Right lung (tissue), 5 donors: ENCODE results near the gene TMEM184B. TPM values are rescaled to one million over a fixed set of nuclear protein-coding genes. Genes with fewer than 3 reads are reported as not detected.
A peak's percentile ranks its signal among the peaks of the same experiment; 100 is the strongest.

Experiments used
- DNase-seq, 2 donors: peaks; one replicate each; pipeline ENCODE4 v3.0.0-alpha.2; 2013
- polyA plus RNA-seq, 5 donors: library from polyadenylated mRNA; unstranded; fragments of 120-200 nt; gene quantifications; one replicate each; pipeline versions ENCODE4 v1.2.1 to v1.2.3, GENCODE V29; 2013; ENCODE audit warnings: inconsistent platforms in 1 of 5, low replicate concordance in 1 of 5; ENCODE audit not compliant: insufficient read length in 5 of 5, insufficient read depth in 1 of 5

The TMEM184B gene
- polyA plus RNA-seq, 5 donors = 32.6 to 47.1 (median 38.9) TPM

DNA sequence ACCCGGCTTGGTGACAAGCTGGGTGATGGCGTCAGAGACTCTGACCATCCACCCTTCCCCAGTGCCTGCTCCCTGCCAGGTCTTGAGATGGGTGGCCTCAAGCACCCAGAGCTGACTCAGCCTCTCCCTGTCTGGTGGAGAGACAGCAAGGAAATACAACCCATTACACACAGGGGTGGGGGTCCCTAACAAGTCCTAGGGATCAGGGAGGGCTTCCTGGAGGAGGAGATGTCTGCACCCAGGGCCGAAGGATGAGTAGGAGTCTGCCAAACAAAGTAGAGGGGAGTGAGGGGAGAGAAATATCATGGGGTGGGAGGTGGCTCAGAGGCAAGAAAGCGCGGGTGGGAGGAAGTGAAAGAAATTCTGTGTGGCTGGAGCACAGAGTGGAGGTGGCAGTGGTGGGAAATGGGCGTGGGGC is 64.2 kb downstream of the TMEM184B start:
- DNase-seq = no peak

DNA sequence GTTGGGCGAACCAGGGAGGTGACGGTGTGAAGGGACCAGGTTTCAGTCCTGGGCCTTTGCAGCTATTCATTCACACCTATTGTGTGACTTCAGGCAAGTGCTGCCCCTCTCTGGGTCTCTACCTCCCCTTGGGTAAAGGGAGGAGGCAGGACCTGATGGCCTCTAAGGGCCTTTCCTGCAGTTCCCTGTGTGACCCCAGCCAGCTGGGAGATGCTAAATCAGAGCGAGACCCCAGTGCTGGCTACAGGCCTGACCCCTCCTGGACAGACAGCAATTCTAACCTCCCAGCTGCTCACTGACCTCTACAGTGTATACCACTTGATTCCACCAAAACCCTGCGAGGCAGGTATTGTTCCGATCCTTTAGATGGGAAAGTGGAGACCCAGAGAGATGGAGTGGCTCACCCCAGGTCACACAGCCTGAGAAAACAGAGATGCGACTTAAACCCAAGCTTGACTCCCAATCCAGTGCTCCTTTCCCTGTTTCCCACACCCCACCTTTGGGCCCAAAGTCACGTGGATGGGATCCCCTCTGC is 64.8 kb downstream of the TMEM184B start:
- no peak for DNase-seq

DNA sequence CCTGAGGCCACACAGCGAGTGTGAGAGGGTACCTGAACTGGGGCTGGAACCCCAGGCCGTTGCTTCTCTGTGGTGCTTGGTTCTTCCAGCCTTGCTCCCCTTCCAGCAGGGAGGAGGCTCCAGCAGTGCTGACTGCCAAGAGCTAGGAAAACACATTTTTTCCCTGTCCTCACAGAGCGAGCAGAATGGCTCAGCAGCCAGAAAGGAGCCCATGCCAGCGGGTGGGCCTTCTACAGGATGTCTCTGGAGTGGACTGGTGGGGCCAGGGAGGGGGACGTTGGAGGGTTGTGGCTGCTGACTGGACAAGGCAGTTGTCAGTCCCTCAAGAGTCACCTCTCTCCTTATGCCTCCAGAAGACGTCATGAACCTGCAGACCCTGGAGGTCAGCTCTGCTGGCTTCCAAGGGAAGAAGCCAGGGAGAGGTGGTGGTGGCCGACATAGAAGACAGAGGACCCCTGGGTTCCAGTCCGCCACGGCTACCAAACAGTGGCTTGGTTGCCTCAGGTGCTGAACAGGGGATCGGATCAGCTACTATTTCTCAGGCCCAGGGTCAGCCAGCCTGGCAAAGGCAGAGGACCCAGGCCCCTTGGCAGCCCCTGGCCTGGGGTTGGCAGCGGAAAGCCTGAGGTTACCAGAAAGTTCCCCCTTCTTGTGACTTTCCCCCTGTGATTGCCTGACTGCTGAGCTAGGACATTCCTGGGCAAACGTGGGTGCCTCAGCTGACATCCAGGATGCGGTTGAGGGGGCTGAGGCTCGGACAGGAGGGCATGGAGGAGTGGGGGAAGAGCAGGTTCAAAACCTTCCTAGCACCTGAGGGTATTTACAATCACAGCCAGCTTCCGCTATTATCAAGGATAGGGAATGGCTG is 67.3 kb downstream of the TMEM184B start:
- DNase-seq = peak; percentile 91 to 94

DNA sequence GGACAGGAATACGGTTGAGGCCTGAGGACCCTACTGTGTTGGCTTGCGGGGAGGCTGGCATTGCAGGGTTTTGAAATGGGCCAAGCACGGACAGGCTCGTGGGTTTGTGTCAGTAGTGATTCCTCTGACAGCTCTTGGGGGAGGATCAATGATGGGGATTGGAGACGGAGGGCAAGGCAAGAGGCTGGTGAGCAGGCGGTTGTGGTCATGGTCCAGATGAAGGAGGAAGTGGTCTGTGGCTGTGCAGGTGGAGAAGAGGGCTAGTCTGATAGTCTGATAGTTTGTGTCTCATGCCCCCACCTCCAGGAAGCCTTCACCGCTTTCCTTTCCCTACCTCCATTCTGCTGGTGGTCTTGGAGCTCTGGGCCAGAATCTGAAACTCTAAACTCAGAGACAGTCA is 68.0 kb downstream of the TMEM184B start:
- no peak for DNase-seq

DNA sequence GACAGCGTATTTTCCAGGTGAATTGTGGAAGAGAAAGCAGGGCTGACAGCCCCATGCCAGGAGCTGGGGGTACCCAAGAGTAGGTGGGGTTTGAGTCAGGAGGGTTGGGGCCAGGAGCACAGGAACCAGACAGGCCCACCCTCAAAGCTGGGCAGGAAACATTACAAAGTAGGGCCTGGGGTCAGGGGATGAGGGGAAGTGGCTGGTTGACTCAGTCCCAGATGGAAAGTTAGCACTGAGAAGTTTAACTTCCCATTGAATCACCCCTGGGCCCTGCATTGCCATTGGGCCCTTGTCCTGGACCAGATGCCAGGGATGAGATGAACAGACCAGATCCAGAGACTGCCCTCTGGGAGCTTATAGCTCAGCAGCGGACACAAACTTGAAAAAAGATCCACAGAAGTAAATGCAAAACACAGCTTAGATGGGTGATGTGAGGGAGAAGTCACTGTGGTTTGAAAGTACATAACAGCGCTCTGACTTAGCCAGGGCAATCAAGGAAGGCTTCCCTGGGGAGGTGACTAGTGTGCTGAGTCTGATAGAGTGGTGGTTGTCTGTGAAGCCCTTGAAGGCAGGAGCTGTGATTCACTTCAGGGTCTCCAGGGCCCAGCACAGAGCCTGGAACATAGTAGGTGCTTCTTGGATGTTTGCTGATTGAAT is 68.8 kb downstream of the TMEM184B start:
- DNase-seq = no peak

DNA sequence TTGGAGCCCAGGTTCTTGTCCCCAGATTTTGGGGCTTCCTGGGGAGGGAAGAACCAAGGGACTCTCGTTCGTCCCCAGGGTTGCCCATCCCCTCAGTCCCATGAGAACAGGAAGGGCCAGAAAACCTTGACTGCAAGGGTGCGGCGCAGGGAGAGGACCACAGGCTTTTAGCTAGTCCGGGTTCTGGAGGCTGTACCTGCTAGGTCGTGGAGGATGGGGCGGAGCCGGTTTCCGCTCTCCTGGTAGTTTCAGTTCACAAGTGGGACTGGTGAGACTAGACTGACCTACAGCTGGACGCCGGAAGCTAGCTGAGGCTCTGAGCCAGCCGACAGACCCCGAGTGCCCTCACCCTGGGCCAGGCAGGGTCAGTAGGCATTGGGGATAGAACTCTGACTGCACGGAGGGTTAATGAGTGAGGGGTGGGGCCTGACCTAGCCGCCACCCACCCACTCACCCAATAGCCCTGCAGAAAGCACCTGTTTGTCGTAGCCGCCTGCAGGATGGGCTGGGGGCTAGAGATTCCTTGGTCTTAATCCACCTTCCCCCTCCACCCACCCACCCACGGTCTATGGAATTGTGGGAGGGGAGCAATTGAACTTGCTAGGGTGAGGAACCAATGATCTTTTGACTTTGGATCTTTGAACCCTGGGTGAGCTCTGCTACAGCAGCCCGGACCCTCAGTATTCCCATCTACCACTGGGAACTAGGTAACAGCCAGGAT is 69.6 kb downstream of the TMEM184B start:
- DNase-seq = no peak

DNA sequence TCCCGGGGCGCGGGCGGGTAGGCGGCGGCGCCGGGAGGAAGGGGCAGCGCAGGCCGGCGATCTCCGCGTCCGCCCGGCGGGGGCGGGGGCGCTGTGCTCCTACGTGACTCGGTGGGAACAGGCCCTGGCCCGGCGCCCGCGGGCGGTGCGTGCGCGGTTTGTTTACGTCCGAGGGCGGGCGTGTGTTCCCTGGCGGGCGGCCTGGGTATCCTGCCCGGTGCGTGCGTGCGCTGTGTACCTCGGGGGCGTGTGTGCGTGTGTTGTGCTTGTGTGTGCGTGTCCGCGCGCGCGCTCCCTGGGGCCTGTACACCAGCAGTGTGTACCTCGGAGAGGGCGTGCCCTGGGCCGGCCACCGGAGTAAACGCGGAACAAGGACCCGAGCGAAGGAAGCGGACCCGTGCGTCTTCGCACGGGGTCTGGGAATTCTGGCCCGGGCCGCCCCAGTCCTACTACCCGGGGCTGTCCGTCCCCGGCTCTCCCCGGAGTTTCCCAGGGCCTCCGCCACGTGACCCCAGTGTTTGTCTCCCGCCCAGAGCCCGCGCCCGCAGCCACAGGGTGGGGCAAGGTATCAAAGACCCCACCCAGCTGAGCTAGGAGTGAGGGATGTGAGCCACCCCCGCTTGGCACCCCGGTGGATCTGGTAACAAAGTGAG is 70.2 kb downstream of the TMEM184B start:
- peak; percentile 91 to 92 for DNase-seq

DNA sequence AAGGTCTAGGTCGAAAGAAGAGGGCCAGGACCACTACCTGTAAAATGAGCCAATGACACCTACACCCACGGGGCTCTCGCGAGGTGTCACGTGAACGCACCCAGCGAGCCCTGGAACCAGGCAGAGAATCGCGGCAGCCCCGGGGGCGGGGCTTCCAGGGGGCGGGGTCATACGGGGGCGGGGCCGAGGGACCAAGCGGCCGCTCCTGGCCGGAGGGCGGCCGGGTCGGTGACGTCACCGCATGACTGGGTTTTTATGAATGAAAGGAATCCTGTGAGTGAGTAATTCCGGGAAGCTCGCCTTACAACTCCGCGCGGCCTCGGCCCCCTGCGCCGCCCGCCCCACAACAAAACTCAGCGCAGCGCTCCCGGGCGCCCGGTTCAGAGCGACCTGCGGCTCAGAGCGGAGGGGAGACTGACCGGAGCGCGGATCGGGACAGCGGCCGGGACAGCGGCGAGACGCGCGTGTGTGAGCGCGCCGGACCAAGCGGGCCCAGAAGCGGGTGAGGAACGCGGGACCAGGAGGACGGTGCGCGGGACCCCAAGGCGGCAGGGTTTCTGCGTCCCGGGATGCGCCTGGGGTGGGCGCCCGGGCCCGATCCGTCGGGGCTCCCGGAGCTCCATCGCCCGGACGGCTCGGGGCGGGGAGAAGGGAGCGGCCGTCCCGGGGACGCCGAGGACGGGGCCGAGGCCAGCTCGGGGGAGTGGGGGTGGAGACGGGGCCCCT is 70.9 kb downstream of the TMEM184B start, which contains the start of gene MAFF:
Gene MAFF, plus strand, starts transcription at position 284 of the 726 bp plus-strand sequence. CDS start 11,860 bp downstream, outside the sequence.
- peak; percentile 95 for DNase-seq

DNA sequence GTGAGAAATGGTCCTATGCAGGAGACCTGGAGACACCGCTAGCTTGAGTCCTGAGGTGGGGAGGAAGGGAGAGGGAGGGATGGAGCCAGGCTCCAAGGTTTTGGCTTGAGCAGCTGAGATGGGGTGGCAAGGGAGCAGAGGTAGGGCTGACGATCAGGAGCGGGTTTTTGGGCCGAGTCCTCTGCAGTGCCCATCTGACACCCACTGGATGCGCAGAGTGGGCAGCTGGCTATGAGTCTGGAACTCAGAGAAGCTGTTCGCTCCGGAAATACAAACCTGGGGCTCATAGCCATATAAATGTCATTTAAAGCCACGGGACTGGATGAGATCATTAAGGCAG is 71.5 kb downstream of the TMEM184B start:
- DNase-seq = no peak

DNA sequence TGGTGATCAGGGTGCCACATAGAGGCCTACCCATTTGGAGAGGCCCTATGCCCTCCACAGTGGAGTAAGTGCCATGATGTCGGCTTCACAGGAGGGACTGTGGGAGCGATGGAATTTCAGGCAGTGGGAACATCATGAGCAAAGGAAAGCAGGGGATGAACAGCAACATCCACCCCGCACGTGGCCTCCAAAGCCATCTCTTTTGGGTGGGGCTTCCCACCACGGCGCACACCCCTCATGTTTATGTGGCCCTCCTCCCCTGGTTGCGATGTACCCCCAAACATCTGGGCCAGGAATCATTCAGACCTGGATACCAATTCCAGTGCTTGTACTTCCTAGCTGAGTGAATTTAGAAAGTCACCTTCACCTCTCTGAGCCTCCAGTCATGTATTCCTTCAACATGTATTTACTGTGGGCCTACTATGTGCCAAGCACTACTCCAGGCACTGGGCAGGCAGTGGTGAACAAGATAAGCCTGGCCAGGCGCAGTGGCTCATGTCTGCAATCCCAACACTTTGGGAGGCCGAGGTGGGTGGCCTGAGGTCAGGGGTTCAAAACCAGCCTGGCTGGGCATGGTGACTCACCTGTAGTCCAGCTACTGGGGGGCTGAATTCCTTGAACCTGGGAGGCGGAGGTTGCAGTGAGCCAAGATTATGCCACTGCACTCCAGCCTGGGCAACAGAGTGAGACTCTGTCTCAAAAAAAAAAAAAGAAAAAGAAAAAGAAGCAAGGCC is 72.8 kb downstream of the TMEM184B start:
- no peak for DNase-seq

DNA sequence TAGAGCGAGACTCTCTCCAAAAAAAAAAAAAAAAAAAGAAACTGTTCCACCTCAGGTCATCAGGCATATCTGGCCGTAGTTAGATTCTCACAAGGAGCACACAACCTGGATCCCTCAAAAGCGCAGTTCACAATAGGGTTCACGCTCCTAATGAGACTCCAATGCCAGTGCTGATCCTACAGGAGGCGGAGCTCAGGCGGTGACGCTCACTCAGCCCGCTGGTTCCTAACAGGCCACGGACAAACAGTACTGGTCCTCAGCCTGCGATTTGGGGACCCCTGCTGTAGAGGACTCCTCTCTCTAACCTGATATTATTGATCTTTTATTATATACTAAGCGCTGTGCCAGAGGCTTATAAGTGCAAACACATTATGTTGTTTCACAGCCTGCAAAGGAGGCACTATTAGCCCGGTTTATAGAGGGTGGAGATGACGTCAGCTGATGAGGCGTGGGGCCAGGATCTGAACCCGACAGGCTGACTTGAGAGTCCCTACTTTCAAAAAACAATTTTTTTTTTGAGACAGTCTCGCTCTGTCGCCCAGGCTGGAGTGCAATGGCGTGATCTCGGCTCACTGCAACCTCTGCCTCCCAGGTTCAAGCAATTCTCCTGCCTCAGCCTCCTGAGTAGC is 75.9 kb downstream of the TMEM184B start:
- DNase-seq = no peak

DNA sequence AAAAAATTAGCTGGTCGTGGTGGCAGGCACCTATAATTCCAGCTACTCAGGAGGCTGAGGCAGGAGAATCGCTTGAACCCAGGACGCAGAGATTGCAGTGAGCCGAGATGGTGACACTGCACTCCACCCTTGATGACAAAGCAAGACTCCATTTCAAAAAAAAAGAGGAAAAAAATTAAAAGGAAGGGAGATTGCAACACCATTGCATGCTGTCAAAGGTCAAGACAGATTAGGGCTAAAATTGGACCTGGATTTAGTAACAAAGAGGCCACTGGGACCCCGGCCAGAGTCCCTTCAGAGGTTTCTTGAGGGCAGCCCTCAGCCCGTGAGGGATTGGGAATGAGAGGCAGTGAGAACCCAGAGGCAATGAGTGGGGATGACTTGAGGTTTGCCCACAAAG is 79.2 kb downstream of the TMEM184B start:
- DNase-seq = no peak

DNA sequence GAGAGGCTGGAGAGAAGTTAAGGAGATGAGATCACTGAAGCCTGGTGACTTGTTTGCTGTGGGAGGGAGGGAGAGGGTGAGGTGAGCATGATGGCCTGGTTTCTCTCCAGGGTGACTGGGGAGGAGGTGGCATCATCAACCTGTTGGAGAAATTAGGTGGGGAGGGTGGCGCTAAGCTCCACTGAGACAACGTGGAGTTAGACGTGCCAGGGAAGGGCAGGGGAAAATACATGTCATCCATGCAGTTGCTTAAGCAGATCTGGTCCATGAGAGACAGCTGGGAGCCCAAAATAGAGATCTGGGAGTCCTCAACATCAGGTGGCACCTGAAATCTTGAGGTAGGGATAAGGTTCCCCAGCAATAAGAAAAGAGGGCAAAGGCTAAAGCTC is 80.3 kb downstream of the TMEM184B start:
- no peak for DNase-seq

DNA sequence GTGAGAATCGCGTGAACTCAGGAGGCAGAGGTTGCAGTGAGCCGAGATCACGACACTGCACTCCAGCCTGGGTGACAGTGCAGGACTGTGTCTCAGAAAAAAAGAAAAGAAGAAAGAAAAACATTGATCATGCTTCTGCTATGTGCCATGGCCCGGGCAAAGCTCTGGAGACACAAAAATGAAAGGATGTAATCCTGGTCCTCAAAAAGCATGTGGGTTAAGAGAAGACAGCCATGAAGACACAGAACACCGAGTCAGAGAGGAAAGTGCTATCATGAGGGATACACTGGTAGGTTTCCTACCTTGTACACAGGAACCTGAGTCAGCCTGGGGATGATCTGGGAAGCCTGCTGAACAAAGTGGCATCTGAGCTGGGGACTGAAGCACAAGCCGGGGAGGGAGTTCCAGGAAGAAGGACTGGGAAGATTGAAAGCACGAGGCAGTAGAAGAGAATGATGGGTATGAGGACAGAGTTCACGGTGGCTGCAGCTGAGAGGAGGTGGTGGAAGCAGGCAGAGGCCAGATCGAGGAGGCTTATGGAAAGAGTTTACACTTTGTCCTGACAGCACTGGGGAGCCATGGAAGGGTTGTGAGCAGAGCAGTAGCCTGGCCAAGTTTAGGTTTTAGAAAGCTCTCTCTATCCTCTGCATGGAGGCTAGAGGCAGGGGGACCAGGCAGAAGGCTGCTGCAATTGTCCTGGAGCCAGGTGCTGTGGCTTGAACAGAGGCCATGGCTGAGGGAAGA is 80.9 kb downstream of the TMEM184B start:
- DNase-seq = no peak

DNA sequence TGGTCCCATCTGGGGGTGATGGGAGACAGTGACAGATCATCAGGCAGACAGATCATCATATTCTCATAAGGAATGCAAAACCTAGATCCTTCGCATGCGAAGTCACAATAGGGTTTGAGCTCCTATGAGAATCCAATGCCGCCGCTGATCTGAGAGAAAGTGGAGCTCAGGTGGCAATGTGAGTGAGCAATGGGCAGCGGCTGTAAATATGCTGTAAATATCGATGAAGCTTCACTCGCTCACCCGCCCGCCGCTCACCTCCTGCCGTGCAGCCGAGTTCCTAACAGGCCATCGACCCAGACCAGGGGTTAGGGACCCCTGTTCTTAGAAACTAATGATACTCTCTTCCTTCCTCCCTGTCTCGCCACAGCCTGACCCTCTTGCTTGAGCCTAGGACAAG is 81.8 kb downstream of the TMEM184B start:
- no peak for DNase-seq

DNA sequence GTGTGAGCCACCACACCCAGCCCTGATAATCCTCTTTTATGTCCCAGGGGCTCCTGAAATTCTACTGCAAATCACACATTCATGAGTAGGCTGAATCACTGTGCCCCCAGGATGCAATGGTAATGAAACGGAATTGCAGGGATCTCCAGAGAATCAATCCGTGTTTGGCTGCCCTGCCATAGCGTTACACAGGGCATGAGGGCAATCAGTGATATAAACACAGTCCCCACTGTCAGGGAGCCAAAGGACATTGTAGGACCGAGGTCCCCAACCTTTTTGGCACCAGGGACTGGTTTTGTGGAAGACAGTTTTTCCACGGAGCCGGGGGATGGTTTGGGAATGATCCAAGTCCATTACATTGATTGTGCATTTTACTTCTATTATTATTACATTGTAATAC is 82.2 kb downstream of the TMEM184B start:
- DNase-seq = no peak

DNA sequence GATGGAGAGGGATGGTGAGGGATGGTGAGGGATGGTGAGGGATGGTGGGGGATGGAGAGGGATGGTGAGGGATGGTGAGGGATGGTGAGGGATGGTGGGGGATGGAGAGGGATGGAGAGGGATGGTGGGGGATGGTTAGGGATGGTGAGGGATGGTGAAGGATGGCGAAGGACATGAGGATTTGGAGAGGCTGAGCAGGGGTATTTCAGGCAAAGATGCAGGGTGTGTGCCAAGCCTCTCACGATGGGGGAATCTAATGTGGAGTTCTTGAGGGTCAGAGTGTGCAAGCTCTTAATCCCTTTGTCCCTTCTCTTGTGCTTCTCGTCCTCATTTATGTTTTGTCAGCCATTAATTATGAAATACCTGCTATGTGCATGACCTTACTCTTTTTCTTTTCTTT is 83.7 kb downstream of the TMEM184B start:
- no peak for DNase-seq

DNA sequence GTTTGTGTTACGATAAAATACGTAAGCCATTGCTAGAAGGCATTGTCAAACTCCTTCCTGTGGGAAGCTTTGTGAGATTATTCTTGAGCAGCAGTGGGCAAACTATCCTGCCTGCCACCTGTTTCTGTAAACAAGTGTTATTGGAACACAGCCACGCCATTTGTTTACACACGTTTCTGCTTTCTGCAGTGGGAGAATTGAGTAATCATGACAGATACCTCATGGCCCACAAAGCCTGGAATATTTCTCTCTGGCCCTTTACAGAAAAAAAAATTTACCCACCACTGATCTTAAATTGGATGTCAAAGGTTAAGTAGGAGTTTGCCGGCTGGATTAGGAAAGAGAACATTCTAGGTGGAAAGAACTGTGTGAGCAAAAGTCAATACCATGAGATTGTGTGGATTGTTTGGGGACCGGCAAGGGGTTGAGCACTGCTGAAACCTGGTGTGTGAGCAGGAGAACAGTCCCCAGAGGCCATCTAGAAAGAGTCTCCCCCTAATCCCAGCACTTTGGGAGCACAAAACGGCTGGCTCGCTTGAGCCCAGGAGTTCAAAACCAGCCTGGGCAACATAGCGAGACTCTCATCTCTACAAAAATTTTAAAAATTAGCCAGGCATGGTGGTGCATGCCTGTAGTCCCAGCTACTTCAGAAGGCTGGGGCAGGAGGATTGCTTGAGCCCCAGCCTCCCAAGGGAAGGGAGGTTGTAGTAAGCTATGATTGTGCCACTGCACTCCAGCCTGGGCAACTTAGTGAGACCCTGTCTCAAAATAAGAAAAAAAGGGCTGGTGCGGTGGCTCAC is 85.2 kb downstream of the TMEM184B start:
- DNase-seq = no peak
